AG10803 (cell line): Measurements from ENCODE around the gene CPNE5.

Experiments used
- DNase-seq: peaks from one replicate; pipeline ENCODE4 v3.0.0; 2010; ENCODE audit warnings: low read depth
- H3K4me3 ChIP-seq: 2 replicates; pipeline ENCODE4 v1.5.1; 2011; ENCODE audit warnings: mild to moderate bottlenecking, low read length, control low read depth
- CTCF ChIP-seq: conservative IDR thresholded peaks from 2 replicates; pipeline ENCODE4 v1.5.1; 2011; ENCODE audit warnings: mild to moderate bottlenecking, low read length, control low read depth, inconsistent platforms

CPNE5 gene

GRCh38 chr6:36760685-36761435 lies 78.4 kb downstream of the CPNE5 start:
- DNase-seq = no peak
- TF ChIP-seq CTCF = no peak
- no peak overlapping the region for H3K4me3 ChIP-seq

- TF ChIP-seq CTCF = peak; percentile 90
- peak; percentile 73 for DNase-seq
- H3K4me3 ChIP-seq = no peak overlapping the region
These were observed 80.0 kb downstream of the CPNE5 start for GRCh38 chr6:36759148-36759759.

GRCh38 chr6:36758516-36759147 lies 80.6 kb downstream of the CPNE5 start:
- TF ChIP-seq CTCF = no peak
- no peak for DNase-seq

GRCh38 chr6:36757943-36758508 lies 81.2 kb downstream of the CPNE5 start:
- no peak overlapping the region for H3K4me3 ChIP-seq
- no peak for DNase-seq
- no peak for TF ChIP-seq CTCF

More at GRCh38 chr6:36758516-36759147, 80.6 kb downstream of the CPNE5 start:
- H3K4me3 ChIP-seq = no peak overlapping the region

GRCh38 chr6:36757206-36757605 lies 82.0 kb downstream of the CPNE5 start:
- no peak overlapping the region for H3K4me3 ChIP-seq
- no peak for TF ChIP-seq CTCF
- no peak for DNase-seq

- no peak for DNase-seq
- no peak overlapping the region for H3K4me3 ChIP-seq
- TF ChIP-seq CTCF = no peak
These were observed 82.5 kb downstream of the CPNE5 start for GRCh38 chr6:36756786-36757185.
